ENCODE measurements around the gene NAPG. TPM values are rescaled to one million over a fixed set of nuclear protein-coding genes. Genes with fewer than 3 reads are reported as not detected.

NAPG gene
- total RNA-seq, 1 experiment from 2014 or later = 28.0 TPM

DNA sequence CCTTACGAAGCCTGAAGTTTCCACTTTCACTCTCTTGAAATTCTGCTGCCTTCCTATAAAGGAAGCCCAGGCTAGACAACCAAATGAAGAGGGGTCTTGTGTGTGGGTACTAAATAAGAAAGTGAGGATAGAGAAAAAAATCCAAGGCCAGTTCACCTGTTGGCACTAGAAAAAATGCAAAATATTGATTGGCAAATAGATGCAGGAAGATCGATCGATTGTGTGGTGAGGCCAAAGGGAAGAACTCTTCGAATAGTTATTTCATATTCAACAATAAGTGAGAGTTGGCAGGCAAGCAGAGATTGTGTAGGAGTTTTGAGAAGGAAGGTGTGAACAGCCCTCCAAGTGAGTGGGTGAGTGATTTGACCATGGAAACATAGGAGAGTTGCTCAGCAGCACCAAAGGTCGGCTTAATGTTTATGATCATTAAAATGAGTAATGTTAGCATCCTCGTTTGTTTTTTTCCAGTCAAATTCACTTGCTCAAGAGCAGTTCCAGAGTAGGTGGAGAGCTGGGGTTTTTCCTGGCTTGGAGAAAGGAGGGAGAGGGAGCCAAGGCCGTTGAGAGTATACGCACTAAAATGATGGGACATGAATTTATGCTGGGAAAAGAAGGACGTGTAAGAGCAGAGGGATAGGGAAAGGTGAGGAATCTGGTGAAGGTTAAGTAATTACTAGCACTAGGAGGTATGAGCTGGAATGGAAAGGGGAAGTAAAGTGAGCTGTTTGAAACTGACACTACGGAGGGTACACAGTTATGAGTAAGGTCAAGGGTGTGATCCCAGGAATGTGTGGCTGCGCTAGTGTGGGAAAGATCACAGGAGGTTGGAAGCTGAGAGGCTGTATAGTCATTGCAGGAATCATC lies 1.1 kb upstream of the NAPG start:
- no TSS peak for BruUV-seq (replicated peaks)
- no peaks in the 10 kb centered on the region for H3K9me3 ChIP-seq (ENCODE audit: control insufficient read depth in 1 of 2, insufficient read depth in 1 of 2, low read depth in 1 of 2, low read length in 2 of 2)
- H3K27ac ChIP-seq (ENCODE audit: low read depth, low read length) = no peak overlapping the region
- H3K4me3 ChIP-seq (replicated peaks in 1 of 2; ENCODE audit: low read depth in 1 of 2, low read length in 2 of 2) = peak overlapping the region in 1 of 2 experiments; percentile 95; a peak in 3 of 4 replicates
- no peak for DNase-seq (ENCODE audit: low read depth, low spot score)
- peak overlapping the region; percentile 68 for H2AFZ ChIP-seq (ENCODE audit: low read depth, low read length, poor library complexity, severe bottlenecking)
- ChIA-PET CTCF (no interaction called here), POLR2A (no interaction called here), RAD21 (ENCODE audit: low non-redundant PET in 1 of 2, low total read pairs in 2 of 2, uncharacterized antibody in 2 of 2, unreplicated experiment in 2 of 2) (no interaction called here)
- no peaks in the 10 kb centered on the region for H3K9me2 ChIP-seq (ENCODE audit: insufficient read depth)
- peaks cover 7 to 17% of the 10 kb centered on the region in 2 experiments; a peak in 3 of 4 replicates for H3K4me1 ChIP-seq (ENCODE audit: control insufficient read depth in 1 of 2, insufficient read depth in 2 of 2, low read length in 2 of 2)
- H3K27me3 ChIP-seq (ENCODE audit: insufficient read depth, low read length) = no peaks in the 10 kb centered on the region
- no peak for TF ChIP-seq SP1 (IDR thresholded peaks at IDR 0.05; ENCODE audit: low read depth)
- no peak for TF ChIP-seq RAD21 (IDR thresholded peaks at IDR 0.05; ENCODE audit: low read depth)
- no peak for TF ChIP-seq EZH2phosphoT487 (IDR thresholded peaks at IDR 0.05; ENCODE audit: borderline replicate concordance)
- TF ChIP-seq FOSL1 (IDR thresholded peaks at IDR 0.05; ENCODE audit: low read depth) = no peak
- TF ChIP-seq ZNF274 (IDR thresholded peaks at IDR 0.05; ENCODE audit: low read depth, low read length) = no peak
- no peak for TF ChIP-seq YY1 (IDR thresholded peaks at IDR 0.05; ENCODE audit: extremely low read depth, insufficient replicate concordance, low read depth, low read length)
- no peak for TF ChIP-seq SIN3A (IDR thresholded peaks at IDR 0.05; ENCODE audit: low read depth)
- no peak for TF ChIP-seq EZH2 (IDR thresholded peaks at IDR 0.05)
- TF ChIP-seq POLR2AphosphoS5 (IDR thresholded peaks at IDR 0.05; ENCODE audit: low read depth, low read length) = no peak
- TF ChIP-seq SRF (IDR thresholded peaks at IDR 0.05; ENCODE audit: low read depth) = no peak
- TF ChIP-seq POLR2A (IDR thresholded peaks at IDR 0.05; ENCODE audit: borderline replicate concordance, extremely low read depth, insufficient read depth, insufficient read length) = no peak
- no peak for TF ChIP-seq TCF7L2 (IDR thresholded peaks at IDR 0.05; ENCODE audit: borderline replicate concordance, extremely low read depth, insufficient read depth, insufficient read length)
- no peak for TF ChIP-seq CEBPB (IDR thresholded peaks at IDR 0.05; ENCODE audit: low read depth)
- no peak for TF ChIP-seq JUND (IDR thresholded peaks at IDR 0.05)
- TF ChIP-seq ELF1 (IDR thresholded peaks at IDR 0.05; ENCODE audit: borderline replicate concordance, low read depth) = no peak
- no peaks in the 10 kb centered on the region for H3K36me3 ChIP-seq (ENCODE audit: control insufficient read depth in 1 of 2, insufficient read depth in 2 of 2, low read length in 2 of 2)
- H3K9ac ChIP-seq (ENCODE audit: low read length) = no peak overlapping the region
- ATAC-seq = no peak
- peaks cover 34% of the 10 kb centered on the region for H3K79me2 ChIP-seq (ENCODE audit: insufficient read depth, low read length)
- no peaks in the 10 kb centered on the region; the same call in 1 of the 2 replicates for H4K20me1 ChIP-seq (ENCODE audit: insufficient read depth)
- H3K4me2 ChIP-seq (ENCODE audit: low read length) = peak overlapping the region; percentile 95
- intact Hi-C loops (cut with micrococcal nuclease) = no loop called here

All from HCT116 (cell line).